Upper lobe of left lung (tissue), 6 donors: ENCODE data around the gene CFTR. TPM values are rescaled to one million over a fixed set of nuclear protein-coding genes. Genes with fewer than 3 reads are reported as not detected.

Experiments used
- ATAC-seq, 2 donors: fragments of 200-7000 bp; cut with Tn5 transposase; one replicate each; pipeline ENCODE4 v1.9.1; 2022; ENCODE audit warnings: mild to moderate bottlenecking in 2 of 2, moderate library complexity in 2 of 2; ENCODE audit not compliant: low FRiP score in 2 of 2
- DNase-seq, 2 donors: peaks; one replicate each; pipeline ENCODE4 v3.0.0-alpha.2; 2019 to 2020
- H3K27ac ChIP-seq, 4 donors: fragments of 200-600 bp; sonication (generic); one replicate each; pipeline ENCODE4 v1.5.1; 2016 to 2019
- H3K27me3 ChIP-seq, 4 donors: fragments of 200-600 bp; sonication (generic); one replicate each; pipeline ENCODE4 v1.5.1; 2017 to 2019
- H3K36me3 ChIP-seq, 4 donors: fragments of 200-600 bp; sonication (generic); one replicate each; pipeline ENCODE4 v1.5.1; 2016 to 2019
- H3K4me1 ChIP-seq, 4 donors: fragments of 200-600 bp; sonication (generic); one replicate each; pipeline ENCODE4 v1.5.1; 2018 to 2019
- H3K4me3 ChIP-seq, 4 donors: fragments of 200-600 bp; sonication (generic); one replicate each; pipeline ENCODE4 v1.5.1; 2017 to 2019; ENCODE audit warnings: mild to moderate bottlenecking in 2 of 4, moderate library complexity in 1 of 4
- H3K9me3 ChIP-seq, 4 donors: fragments of 200-600 bp; sonication (generic); one replicate each; pipeline ENCODE4 v1.5.1; 2018 to 2019
- EP300 ChIP-seq, 4 donors: sonication (generic); formaldehyde crosslinking; IDR thresholded peaks; one replicate each; pipeline ENCODE4 v1.5.1; 2017; ENCODE audit warnings: antibody characterized with exemption in 4 of 4, control low read depth in 2 of 4
- POLR2A ChIP-seq, 4 donors: fragments of 450-650 bp; IDR thresholded peaks; one replicate each; pipeline ENCODE4 v1.5.1; 2016 to 2017; ENCODE audit warnings: antibody characterized with exemption in 4 of 4, mild to moderate bottlenecking in 2 of 4
- POLR2AphosphoS5 ChIP-seq, 2 donors: sonication (generic); formaldehyde crosslinking; IDR thresholded peaks; one replicate each; pipeline ENCODE4 v1.5.1; 2017; ENCODE audit warnings: antibody characterized with exemption in 2 of 2
- WGBS, 2 donors: methylation state at CpG; one replicate each; pipeline ENCODE4 v1.1.5; 2017 to 2018; 5-methylcytosine and 5-hydroxymethylcytosine counted together
- total RNA-seq, 6 donors: library from RNA; depleted of rRNA in 4 of 6; stranded (reverse); fragments of >200 nt in 4 of 6; gene quantifications; one replicate each; pipeline versions ENCODE4 v1.1.0 to v1.2.1, GENCODE V29; 2016 to 2021
- TF ChIP-seq, protein P1 (sequence below), 6 experiments: fragments of 450-650 bp in 4 of 6; fragments of 200-600 bp in 2 of 6; sonication (generic) in 2 of 6; IDR thresholded peaks; one replicate each; pipeline ENCODE4 v1.5.1; 2016 to 2019; ENCODE audit warnings: antibody characterized with exemption in 6 of 6
- donor health status: DM: no; HTN: no; CAD: no; lungs with moderate emphysema.
- donor health status: DM: no; HTN: yes; CAD: no; lungs with severe emphysema.

The CFTR gene
- total RNA-seq, 6 donors from 2014 or later: 4.2 to 36.7 (median 24.8) TPM

- H3K4me3 ChIP-seq: no peak overlapping the region
- no peak for DNase-seq
- TF ChIP-seq EP300 (IDR thresholded peaks at IDR 0.05) (no peak), POLR2AphosphoS5 (IDR thresholded peaks at IDR 0.05) (no peak), POLR2A (IDR thresholded peaks at IDR 0.05) (no peak)
- TF ChIP-seq, protein P1, sequence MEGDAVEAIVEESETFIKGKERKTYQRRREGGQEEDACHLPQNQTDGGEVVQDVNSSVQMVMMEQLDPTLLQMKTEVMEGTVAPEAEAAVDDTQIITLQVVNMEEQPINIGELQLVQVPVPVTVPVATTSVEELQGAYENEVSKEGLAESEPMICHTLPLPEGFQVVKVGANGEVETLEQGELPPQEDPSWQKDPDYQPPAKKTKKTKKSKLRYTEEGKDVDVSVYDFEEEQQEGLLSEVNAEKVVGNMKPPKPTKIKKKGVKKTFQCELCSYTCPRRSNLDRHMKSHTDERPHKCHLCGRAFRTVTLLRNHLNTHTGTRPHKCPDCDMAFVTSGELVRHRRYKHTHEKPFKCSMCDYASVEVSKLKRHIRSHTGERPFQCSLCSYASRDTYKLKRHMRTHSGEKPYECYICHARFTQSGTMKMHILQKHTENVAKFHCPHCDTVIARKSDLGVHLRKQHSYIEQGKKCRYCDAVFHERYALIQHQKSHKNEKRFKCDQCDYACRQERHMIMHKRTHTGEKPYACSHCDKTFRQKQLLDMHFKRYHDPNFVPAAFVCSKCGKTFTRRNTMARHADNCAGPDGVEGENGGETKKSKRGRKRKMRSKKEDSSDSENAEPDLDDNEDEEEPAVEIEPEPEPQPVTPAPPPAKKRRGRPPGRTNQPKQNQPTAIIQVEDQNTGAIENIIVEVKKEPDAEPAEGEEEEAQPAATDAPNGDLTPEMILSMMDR (IDR thresholded peaks at IDR 0.05): no peak
- no peaks in the 10 kb centered on the region for H3K36me3 ChIP-seq
- 86 to 91% methylated on average over 2 of the region's 2 CpGs for WGBS, 2 donors
- no peak for ATAC-seq
- no peaks in the 10 kb centered on the region for H3K9me3 ChIP-seq
- no peaks in the 10 kb centered on the region for H3K27me3 ChIP-seq
- no peak overlapping the region for H3K27ac ChIP-seq
- no peaks in the 10 kb centered on the region for H3K4me1 ChIP-seq
These were observed 130.6 kb downstream of the CFTR start for GRCh38 chr7:117610396-117610795.

DNA sequence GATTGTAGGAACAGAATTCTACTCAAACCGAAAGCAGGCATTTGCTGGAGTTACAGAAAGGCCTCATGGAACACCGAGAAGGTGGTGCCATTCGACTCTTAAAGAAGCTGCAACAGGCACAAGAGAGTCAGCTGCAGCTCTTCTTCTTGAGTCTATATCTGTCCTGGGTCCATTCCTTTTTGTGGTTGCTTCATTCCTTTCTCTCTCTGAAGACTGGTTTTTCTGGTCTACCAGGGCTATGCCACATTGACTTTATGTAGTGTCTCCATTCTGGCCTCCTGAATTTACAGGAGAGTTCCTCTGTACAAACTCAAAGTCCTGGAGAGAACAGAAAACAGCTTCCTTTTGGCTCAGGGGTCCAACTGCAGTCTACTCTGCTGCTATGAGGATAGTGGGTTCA is 132.8 kb downstream of the CFTR start:
- H3K4me3 ChIP-seq: no peak overlapping the region
- H3K36me3 ChIP-seq: no peaks in the 10 kb centered on the region
- no peak for ATAC-seq
- 68 to 88% methylated on average over 3 of the region's 3 CpGs for WGBS, 2 donors
- no peaks in the 10 kb centered on the region for H3K4me1 ChIP-seq
- H3K27ac ChIP-seq: no peak overlapping the region
- DNase-seq: no peak
- TF ChIP-seq EP300 (IDR thresholded peaks at IDR 0.05): no peak
- TF ChIP-seq, protein P1 (IDR thresholded peaks at IDR 0.05): no peak
- no peak for TF ChIP-seq POLR2A (IDR thresholded peaks at IDR 0.05)
- no peak for TF ChIP-seq POLR2AphosphoS5 (IDR thresholded peaks at IDR 0.05)
- H3K9me3 ChIP-seq: no peaks in the 10 kb centered on the region
- no peaks in the 10 kb centered on the region for H3K27me3 ChIP-seq

DNA sequence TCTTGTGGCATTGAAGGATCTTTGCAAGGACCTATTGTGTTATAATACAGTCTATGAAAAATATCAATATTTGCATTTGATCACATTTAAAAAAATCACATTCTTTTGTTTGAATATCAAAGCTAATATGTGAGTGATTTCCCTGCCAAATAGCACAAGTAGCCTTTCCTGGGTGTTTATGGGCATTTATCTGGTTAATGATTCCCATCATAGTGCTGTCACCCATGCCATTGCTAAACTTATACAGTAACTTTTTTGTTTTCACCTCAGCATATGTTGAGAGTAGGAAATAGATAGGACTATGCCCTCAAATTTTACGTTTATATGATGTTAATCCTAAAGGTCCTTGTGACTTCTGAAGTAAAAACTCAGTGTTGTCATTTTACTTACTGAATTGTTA is 136.9 kb downstream of the CFTR start:
- ATAC-seq: no peak
- Histone ChIP-seq H3K36me3 (no peaks in the 10 kb centered on the region), H3K4me1 (no peaks in the 10 kb centered on the region), H3K4me3 (no peak overlapping the region), H3K27me3 (no peaks in the 10 kb centered on the region), H3K27ac (no peak overlapping the region), H3K9me3 (no peaks in the 10 kb centered on the region)
- DNase-seq: no peak
- TF ChIP-seq POLR2AphosphoS5 (IDR thresholded peaks at IDR 0.05): no peak
- WGBS, 2 donors: 30 to 45% methylated on average over 1 of the region's 1 CpG

DNA sequence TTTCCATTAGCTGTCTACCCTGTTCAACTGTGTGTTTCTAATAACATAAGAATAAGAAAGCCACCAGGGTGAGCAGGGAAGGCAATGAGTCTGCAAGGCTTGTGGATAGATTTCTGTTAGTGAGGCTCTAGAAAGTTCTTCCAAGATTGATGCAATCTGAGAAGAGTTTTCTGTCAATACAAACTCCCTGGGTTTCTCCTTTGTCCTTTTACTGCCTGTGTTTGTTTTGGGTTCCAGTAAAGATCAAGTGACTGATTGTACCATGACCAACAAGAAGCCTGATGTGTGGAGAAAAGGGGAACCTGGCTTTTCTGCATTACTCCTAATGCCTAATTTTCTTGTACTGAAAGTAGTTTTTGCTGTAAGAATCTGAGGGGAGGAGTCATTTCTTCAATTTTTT is 139.9 kb downstream of the CFTR start:
- Histone ChIP-seq H3K4me3 (no peak overlapping the region), H3K27ac (no peak overlapping the region), H3K4me1 (no peaks in the 10 kb centered on the region), H3K27me3 (no peaks in the 10 kb centered on the region), H3K9me3 (no peaks in the 10 kb centered on the region), H3K36me3 (no peaks in the 10 kb centered on the region)
- DNase-seq (no peak), ATAC-seq (no peak)
- TF ChIP-seq EP300 (IDR thresholded peaks at IDR 0.05) (no peak), POLR2AphosphoS5 (IDR thresholded peaks at IDR 0.05) (no peak), POLR2A (IDR thresholded peaks at IDR 0.05) (no peak)
- TF ChIP-seq, protein P1 (IDR thresholded peaks at IDR 0.05): no peak

- Histone ChIP-seq H3K27me3 (no peaks in the 10 kb centered on the region), H3K4me3 (no peak overlapping the region), H3K27ac (no peak overlapping the region), H3K4me1 (no peaks in the 10 kb centered on the region), H3K36me3 (no peaks in the 10 kb centered on the region), H3K9me3 (no peaks in the 10 kb centered on the region)
- TF ChIP-seq, protein P1 (IDR thresholded peaks at IDR 0.05): no peak
- TF ChIP-seq POLR2AphosphoS5 (IDR thresholded peaks at IDR 0.05) (no peak), POLR2A (IDR thresholded peaks at IDR 0.05) (no peak), EP300 (IDR thresholded peaks at IDR 0.05) (no peak)
- ATAC-seq (no peak), DNase-seq (no peak)
- WGBS, 2 donors: 45 to 79% methylated on average over 2 of the region's 2 CpGs
These were observed 141.3 kb downstream of the CFTR start for GRCh38 chr7:117621075-117621618.
